DMS153 treated with DMSO at 0.1 percent for 48 hours (cell line): ENCODE data around the gene NTNG1.

Source experiments
- DNase-seq: peaks from one replicate; lab custom pipeline; 2025; ENCODE audit not compliant: unreplicated experiment; lab: John Stamatoyannopoulos, UW

Gene NTNG1

GRCh38 chr1:107254306-107254705 is 113.5 kb downstream of the NTNG1 start:
- DNase-seq: no peak

GRCh38 chr1:107255469-107255868 is 114.6 kb downstream of the NTNG1 start:
- no peak for DNase-seq

- DNase-seq: no peak
These were observed 121.8 kb downstream of the NTNG1 start for GRCh38 chr1:107262467-107263286.

GRCh38 chr1:107263291-107263915 is 122.6 kb downstream of the NTNG1 start:
- DNase-seq: no peak

DNA sequence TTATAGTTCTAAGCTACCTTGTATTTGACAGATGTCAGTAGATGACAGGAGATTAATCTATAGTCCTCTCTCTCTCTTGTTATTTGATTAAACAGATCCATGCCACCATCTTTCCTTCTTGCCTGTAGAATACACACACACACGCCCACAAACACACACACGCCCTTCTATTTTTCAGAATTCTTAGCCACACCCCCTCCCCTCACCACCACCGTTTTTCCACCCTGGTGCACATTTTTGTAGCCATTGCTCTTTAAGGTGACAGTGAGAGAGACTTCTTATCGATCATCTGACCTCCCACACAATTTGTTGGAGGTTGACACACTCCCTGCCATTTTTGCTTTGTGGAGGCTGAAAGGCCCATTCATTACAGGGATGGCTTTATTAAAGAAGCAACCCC is 123.2 kb downstream of the NTNG1 start:
- no peak for DNase-seq

GRCh38 chr1:107264561-107264960 is 123.7 kb downstream of the NTNG1 start:
- DNase-seq: no peak

- no peak for DNase-seq
These were observed 126.7 kb downstream of the NTNG1 start for GRCh38 chr1:107267489-107267888.

DNA sequence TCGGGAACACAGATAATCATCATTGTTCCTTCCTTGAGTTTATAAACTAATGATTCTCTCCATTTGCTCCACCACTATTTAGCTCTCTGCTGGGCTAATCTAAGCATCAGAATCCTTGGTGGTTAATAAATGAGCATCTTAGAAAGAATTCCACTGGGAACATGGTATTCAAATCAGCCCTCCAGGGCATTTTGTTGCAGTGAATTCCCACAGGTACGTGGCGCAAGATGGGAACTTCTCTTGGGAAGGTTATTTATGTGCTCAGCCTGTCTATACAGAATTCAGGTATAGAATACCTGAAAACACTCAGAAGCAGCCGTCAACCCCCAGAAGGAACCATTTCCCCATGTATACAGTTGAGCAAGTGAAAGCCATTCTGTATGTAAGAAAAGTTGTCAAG is 131.5 kb downstream of the NTNG1 start:
- no peak for DNase-seq

- DNase-seq: no peak
These were observed 132.7 kb downstream of the NTNG1 start for GRCh38 chr1:107273515-107273914.

- no peak for DNase-seq
These were observed 133.4 kb downstream of the NTNG1 start for GRCh38 chr1:107274227-107274626.

DNA sequence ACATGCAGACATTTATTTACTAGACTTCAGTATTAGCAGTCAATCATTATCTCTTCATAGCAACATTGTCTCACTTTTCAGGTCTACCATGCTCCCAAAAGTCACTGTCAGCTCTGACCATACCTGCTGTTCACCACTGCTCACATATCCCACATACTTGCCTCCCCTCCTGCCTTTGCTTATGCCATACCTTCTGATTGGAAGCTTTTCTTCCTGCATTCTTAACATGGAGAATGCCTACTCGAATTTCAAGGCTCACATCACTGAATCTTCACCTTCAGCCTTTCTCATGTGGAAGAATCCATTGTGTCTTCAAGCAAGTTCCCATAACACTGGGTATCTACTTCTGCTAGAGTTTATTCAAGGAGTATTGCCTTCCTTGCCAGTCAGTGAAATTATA is 135.4 kb downstream of the NTNG1 start:
- DNase-seq: no peak

- DNase-seq: no peak
These were observed 136.2 kb downstream of the NTNG1 start for GRCh38 chr1:107277022-107277421.

- DNase-seq: no peak
These were observed 145.3 kb downstream of the NTNG1 start for GRCh38 chr1:107286125-107286524.

- no peak for DNase-seq
These were observed 151.1 kb downstream of the NTNG1 start for GRCh38 chr1:107291987-107292386.

DNA sequence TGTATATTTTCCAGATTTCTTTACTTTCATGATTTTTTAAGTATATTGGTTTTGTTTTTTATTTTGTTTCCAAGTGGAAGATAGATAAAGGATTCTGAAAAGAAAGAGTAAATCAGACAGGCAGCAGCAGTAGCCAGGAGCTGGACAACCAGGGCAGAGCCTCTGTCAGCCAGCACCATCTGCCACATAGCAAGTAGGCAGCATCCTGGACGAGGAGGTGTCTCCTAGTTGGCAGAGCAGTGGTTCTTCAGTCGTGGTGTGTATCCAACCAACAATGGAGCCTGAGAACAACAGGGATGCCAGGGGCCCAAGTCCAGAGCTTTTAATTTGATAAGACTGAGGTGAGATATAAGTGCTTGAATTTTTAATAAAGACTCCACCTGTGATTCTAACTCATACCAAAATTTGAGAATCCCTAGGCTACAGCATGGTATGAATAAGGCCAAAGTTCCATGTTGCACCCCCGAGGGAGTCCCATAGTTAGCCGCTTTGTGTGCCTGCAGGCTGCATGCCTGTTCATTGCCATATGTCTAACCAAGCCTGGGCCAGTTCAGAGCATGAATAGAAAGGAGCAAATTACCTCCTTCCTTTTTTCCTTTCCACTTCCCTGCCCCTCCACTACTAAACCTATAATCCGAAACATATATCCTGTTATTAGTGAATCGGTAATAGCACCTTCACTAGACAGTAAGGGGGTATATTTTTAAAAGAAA is 153.2 kb downstream of the NTNG1 start:
- no peak for DNase-seq

GRCh38 chr1:107294686-107295085 is 153.8 kb downstream of the NTNG1 start:
- DNase-seq: no peak

DNA sequence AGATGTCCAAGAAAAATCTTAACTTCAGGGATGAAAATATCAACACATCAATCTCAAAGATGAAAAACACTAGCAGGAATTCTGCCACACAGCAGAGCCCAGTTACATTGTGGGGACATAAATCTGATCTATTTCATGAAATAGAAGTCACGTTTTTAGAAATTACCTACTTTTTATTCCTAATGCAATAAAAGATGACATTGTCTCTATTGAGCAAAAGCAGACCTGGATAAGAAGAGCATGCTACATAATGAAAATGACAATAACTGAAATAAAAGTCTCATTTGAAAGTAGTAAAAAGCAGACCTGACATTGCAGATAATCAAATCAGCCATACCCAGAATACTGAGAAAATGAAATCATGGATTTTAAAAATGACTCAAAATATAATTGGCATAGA is 156.8 kb downstream of the NTNG1 start:
- DNase-seq: no peak

- DNase-seq: no peak
These were observed 157.7 kb downstream of the NTNG1 start for GRCh38 chr1:107298526-107298925.

GRCh38 chr1:107299521-107299920 is 158.7 kb downstream of the NTNG1 start:
- no peak for DNase-seq

DNA sequence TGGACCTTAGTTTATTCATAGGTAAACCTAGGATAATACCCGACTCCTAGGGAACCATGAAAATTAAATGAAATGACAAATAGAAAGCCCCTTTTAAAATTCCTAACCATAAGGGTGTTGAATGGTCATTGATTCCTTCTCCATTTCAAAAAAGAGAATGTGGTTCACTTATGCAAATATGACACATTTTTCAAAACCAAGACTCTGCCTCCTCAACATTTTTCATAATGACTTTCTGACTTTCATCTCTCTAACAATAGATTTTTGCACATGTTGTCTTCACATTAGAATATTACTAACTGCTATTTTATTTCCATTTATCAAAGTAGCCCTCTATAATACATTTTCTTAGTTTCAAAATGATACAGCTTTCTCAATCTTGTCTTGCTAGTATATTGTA is 169.1 kb downstream of the NTNG1 start:
- no peak for DNase-seq

- no peak for DNase-seq
These were observed 174.8 kb downstream of the NTNG1 start for GRCh38 chr1:107315652-107316051.

DNA sequence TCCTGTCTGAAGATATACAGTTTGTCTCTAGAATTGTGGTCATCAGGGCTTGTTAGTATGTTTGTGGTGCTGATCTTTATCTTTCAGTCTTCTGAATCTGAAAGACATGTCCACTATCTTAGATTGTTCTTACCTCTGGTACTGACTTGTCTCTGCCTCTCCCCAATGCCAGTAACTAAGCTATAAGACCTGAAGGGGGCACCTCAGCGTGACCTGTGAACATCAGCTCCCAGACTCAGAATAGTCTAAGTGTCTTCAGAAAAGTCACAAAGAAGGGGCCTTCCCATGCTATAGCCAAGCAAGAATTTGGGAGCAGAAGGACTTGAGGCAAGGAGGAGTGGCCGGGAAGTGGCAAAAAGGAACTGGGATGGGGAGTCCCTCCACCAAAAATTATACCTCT is 178.1 kb downstream of the NTNG1 start:
- no peak for DNase-seq
